PC-9 (cell line): ENCODE measurements around the gene CLIC1. TPM values are rescaled to one million over a fixed set of nuclear protein-coding genes. Genes with fewer than 3 reads are reported as not detected.

Experiments used
- BruUV-seq: library from RNA; stranded (reverse); fragments of 400-500 nt; replicated peaks from 2 replicates; lab custom pipeline; 2021; lab: Mats Ljungman, UMichigan
- CTCF ChIA-PET: fragments of 300-600 bp; sonication (Branson Sonifier 250); formaldehyde crosslinking; loops from one replicate; lab custom pipeline; 2022; ENCODE audit warnings: antibody characterized with exemption; lab: Charles Lee
- POLR2A ChIA-PET: fragments of 300-600 bp; sonication (Branson Sonifier 250); formaldehyde crosslinking; loops from one replicate; lab custom pipeline; 2022; ENCODE audit warnings: antibody characterized with exemption; ENCODE audit not compliant: unreplicated experiment; lab: Charles Lee
- DNase-seq, 2 experiments: peaks; one replicate each; pipeline versions ENCODE4 v3.0.0 to v3.0.0-alpha.2; 2015 to 2022; ENCODE audit warnings: mixed read lengths in 1 of 2
- H2AFZ ChIP-seq: fragments of 200-600 bp; sonication (generic); 2 replicates; pipeline ENCODE4 v1.8.1; 2017; ENCODE audit warnings: antibody characterized with exemption
- H3F3A ChIP-seq: fragments of 200-600 bp; sonication (generic); 2 replicates; pipeline ENCODE4 v1.8.1; 2017; ENCODE audit warnings: antibody characterized with exemption, mild to moderate bottlenecking, low read depth; ENCODE audit not compliant: insufficient read depth
- H3K27ac ChIP-seq: fragments of 200-600 bp; sonication (generic); 2 replicates; pipeline ENCODE4 v1.6.1; 2016; ENCODE audit warnings: mixed run types
- H3K27me3 ChIP-seq: fragments of 200-600 bp; sonication (generic); 2 replicates; pipeline ENCODE4 v1.6.1; 2016; ENCODE audit warnings: low read depth, mixed run types; ENCODE audit not compliant: insufficient read depth
- H3K36me3 ChIP-seq: fragments of 200-600 bp; sonication (generic); 2 replicates; pipeline ENCODE4 v1.6.1; 2016; ENCODE audit warnings: low read depth, mixed run types
- H3K4me1 ChIP-seq: fragments of 200-600 bp; sonication (generic); replicated peaks from 2 replicates; pipeline ENCODE4 v1.6.1; 2016; ENCODE audit warnings: mixed run types; ENCODE audit not compliant: insufficient read depth
- H3K4me2 ChIP-seq: fragments of 200-600 bp; sonication (generic); 2 replicates; pipeline ENCODE4 v1.6.1; 2017; ENCODE audit warnings: mixed run types
- H3K4me3 ChIP-seq: fragments of 200-600 bp; sonication (generic); 2 replicates; pipeline ENCODE4 v1.6.1; 2016; ENCODE audit warnings: mixed run types
- H3K79me2 ChIP-seq: fragments of 200-600 bp; sonication (generic); 2 replicates; pipeline ENCODE4 v1.6.1; 2017; ENCODE audit warnings: low read depth, mixed run types
- H3K9me2 ChIP-seq: fragments of 200-600 bp; sonication (generic); 2 replicates; pipeline ENCODE4 v1.8.1; 2017; ENCODE audit warnings: mild to moderate bottlenecking; ENCODE audit not compliant: insufficient read depth
- H3K9me3 ChIP-seq: fragments of 200-600 bp; sonication (generic); 2 replicates; pipeline ENCODE4 v1.8.1; 2016; ENCODE audit warnings: low read depth; ENCODE audit not compliant: insufficient read depth
- H4K20me1 ChIP-seq: fragments of 200-600 bp; sonication (generic); 2 replicates; pipeline ENCODE4 v1.8.1; 2017; ENCODE audit not compliant: insufficient read depth
- CTCF ChIP-seq: fragments of 200-600 bp; sonication (generic); conservative IDR thresholded peaks from 2 replicates; pipeline ENCODE4 v1.6.1; 2017; ENCODE audit warnings: mixed run types, antibody characterized with exemption, mild to moderate bottlenecking, moderate library complexity
- EZH2 ChIP-seq: fragments of 200-600 bp; sonication (generic); IDR thresholded peaks from 2 replicates; pipeline ENCODE4 v1.8.0; 2017; ENCODE audit warnings: antibody characterized with exemption, low read depth
- intact Hi-C: fragments of 100-400 bp; cut with micrococcal nuclease; formaldehyde crosslinking; loops from one replicate; pipeline ENCODE4 v1.10.0; 2022; ENCODE audit not compliant: unreplicated experiment
- total RNA-seq: library from RNA; stranded (reverse); gene quantifications from 2 replicates; pipeline ENCODE4 v1.2.3, GENCODE V29; 2021

Gene CLIC1
- total RNA-seq, 1 experiment from 2014 or later: 599 TPM

- no peak for TF ChIP-seq EZH2
- no peak for TF ChIP-seq CTCF
- POLR2A ChIA-PET: no interaction called here
- Histone ChIP-seq H3K4me3 (no peak overlapping the region), H3K4me1 (no peaks in the 10 kb centered on the region), H3K9me3 (no peaks in the 10 kb centered on the region), H3K9me2 (no peaks in the 10 kb centered on the region), H3K4me2 (no peak overlapping the region), H3K36me3 (peaks cover 22% of the 10 kb centered on the region), H3K79me2 (peaks cover 1% of the 10 kb centered on the region; the same call in 1 of the 2 replicates), H3K27ac (no peak overlapping the region), H2AFZ (no peak overlapping the region), H4K20me1 (no peaks in the 10 kb centered on the region; the same call in 1 of the 2 replicates), H3F3A (peaks cover 7% of the 10 kb centered on the region), H3K27me3 (no peaks in the 10 kb centered on the region)
- intact Hi-C loops: no loop called here
- CTCF ChIA-PET: no interaction called here
- DNase-seq: no peak
- BruUV-seq: no TSS peak
Observed at GRCh38 chr6:31784098-31784925, 48.0 kb upstream of the CLIC1 start.

DNA sequence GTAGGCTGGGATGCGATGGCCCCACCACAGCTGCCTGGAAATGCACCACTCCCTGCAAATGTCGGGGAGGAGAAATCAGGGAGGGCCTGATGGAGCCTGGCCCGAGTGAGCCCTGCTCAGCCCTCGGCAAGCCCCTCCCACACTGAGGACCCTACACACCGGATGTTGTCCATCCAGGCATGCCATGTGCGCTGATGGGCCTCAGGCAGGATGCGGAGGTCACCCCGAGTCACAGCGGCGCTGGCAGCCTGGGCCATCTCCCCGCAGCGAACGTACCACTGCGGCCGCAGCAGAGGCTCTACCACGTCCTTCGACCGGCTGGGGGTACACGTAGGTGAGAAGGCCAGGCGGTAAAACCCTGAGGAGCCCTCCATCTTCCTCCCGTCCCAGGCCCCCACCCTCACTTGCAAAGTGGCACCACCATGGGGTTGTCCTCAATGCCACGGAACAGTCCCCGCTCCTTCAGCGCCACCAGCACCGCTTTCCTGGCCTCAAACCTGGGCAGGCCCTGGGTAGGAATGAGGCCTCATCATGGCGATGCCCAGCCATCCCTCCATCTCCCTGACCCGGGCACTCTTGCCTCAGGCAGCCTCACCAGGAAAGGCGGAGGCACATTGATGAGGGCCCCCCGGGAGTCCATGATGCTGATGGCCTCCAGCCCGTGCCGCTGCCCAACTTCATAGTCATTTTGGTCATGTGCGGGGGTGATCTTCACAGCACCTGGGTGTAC, 46.0 kb upstream of the CLIC1 start:
- DNase-seq: no peak
- Histone ChIP-seq H3K4me1 (peaks cover 4% of the 10 kb centered on the region; the same call in 1 of the 2 replicates), H3K9me3 (no peaks in the 10 kb centered on the region), H3F3A (peaks cover 16% of the 10 kb centered on the region; the same call in 1 of the 2 replicates), H3K4me2 (no peak overlapping the region), H3K9me2 (no peaks in the 10 kb centered on the region), H3K36me3 (peaks cover 18% of the 10 kb centered on the region; the same call in 1 of the 2 replicates), H4K20me1 (no peaks in the 10 kb centered on the region), H3K27me3 (no peaks in the 10 kb centered on the region), H2AFZ (no peak overlapping the region), H3K79me2 (no peaks in the 10 kb centered on the region), H3K4me3 (no peak overlapping the region), H3K27ac (no peak overlapping the region)
- CTCF ChIA-PET: interaction anchor here (0.7 kb wide), 1 partner anchor 9 kb away, joined by 3 read pairs; no protein-coding TSS in a partner anchor
- BruUV-seq: no TSS peak
- POLR2A ChIA-PET: no interaction called here
- intact Hi-C loops: no loop called here
- TF ChIP-seq EZH2: no peak
- TF ChIP-seq CTCF: no peak

- no peak overlapping the region for H3K4me3 ChIP-seq
- no peaks in the 10 kb centered on the region for H4K20me1 ChIP-seq
- no peaks in the 10 kb centered on the region for H3K79me2 ChIP-seq
- H3F3A ChIP-seq: peaks cover 21% of the 10 kb centered on the region; the same call in 1 of the 2 replicates
- BruUV-seq: no TSS peak
- CTCF ChIA-PET: no interaction called here
- H3K4me1 ChIP-seq: peaks cover 13% of the 10 kb centered on the region
- no peak for DNase-seq
- H3K9me2 ChIP-seq: no peaks in the 10 kb centered on the region
- POLR2A ChIA-PET: no interaction called here
- H3K9me3 ChIP-seq: no peaks in the 10 kb centered on the region
- H3K27me3 ChIP-seq: no peaks in the 10 kb centered on the region
- intact Hi-C loops: no loop called here
- H3K27ac ChIP-seq: no peak overlapping the region
- H3K4me2 ChIP-seq: no peak overlapping the region
- H3K36me3 ChIP-seq: peaks cover 18% of the 10 kb centered on the region; the same call in 1 of the 2 replicates
- TF ChIP-seq CTCF: no peak
- no peak overlapping the region for H2AFZ ChIP-seq
Observed at GRCh38 chr6:31781244-31782125, 45.2 kb upstream of the CLIC1 start.
